Measurements from ENCODE around the gene GNG7.

The GNG7 gene

DNA sequence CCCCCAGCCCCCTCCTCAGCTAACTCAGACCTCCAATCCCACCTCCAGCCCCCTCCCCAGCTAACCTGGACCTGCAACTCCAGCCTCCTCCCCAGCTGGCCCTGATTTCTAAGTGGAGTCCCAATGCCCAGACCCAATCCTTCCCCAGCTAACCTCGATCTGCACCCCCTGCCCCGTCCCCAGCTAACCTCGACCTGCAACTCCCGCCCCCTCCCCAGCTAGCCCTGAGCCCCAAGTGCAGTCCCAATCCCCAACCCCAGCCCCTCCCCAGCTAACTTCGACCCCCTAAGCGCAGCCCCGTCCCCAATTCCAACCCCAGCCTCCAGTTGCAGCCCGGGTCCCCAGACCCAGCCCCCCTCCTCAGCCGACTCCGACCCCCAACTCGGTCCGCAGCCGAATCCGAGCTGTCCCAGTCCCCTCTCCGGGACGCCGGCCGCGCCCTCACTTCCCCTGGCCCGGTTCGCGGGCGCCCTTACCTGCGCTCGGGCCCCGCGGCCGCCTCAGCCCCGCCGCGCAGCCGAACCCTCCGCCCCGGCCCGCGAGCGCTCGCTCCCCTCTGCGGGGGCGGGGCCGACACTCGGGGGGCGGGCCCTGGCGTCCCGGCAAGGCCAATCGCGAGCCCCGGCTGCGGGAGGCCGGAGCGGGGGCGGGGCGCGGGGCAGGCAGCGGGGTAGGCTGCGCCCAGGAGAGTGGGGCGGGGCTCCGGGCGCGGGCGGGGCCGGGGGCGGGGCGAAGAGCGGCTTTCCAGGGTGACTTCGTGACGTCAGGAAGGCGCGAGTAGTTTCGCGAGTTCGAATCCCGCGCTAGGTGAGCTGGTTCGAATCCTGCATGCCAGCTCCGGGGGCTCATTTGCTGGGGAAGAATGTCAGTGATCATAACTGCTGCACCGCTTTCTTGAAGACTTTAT, at the start of gene GNG7:
TSS of gene GNG7 (minus strand) at position 525 of the 907 bp plus-strand sequence. CDS start 182,006 bp downstream, outside the sequence.
- peak; percentile 85 for DNase-seq (ENCODE audit: low read depth)

DNA sequence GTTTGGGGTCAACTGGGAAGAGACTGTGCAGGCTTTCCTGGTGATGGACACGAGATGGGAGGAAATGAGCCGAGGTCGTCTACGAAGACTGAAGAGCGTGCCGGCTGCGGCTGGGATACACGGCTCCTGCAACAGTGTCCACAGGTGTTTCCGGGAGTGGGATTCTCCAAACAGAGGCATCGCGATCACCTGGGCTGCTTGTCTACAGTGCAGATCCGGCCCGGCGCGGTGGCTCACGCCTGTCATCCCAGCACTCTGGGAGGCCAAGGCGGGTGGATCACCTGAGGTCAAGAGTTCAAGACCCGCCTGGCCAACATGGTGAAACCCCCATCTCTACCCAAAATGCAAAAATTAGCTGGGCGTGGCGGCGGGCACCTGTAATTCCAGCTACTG, 48.9 kb upstream of the GNG7 start:
- no peak for DNase-seq (ENCODE audit: low read depth)

DNA sequence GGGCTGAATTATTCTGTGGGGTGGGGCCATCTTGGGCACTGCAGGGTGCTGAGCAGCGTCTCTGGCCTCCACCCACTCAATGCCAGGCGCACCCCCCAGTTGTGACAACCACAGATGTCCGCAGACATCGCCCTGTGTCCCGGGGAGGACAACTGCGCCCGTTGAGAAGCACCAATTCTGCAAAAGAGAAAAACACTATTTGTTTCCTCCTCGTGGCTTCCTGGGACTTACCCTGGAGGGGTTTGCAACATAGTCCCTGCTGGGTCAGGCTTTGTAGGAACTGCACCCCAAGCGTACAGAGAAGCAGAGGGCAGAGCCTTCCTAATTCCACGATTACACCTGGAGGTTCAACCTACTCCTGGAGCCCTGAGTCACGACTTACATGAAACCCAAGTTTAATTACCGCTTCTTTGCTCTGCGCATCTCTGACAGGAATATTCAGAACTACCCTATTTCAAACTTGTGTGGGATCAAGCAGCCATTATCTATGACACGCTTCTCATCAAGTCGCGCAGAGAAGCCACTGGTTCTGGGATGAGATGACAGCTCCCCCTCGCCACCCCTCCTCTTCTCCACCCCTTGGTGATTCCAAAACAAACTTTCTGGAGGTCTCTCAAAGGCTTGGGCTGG, 48.4 kb upstream of the GNG7 start:
- DNase-seq (ENCODE audit: low read depth), result no peak

DNA sequence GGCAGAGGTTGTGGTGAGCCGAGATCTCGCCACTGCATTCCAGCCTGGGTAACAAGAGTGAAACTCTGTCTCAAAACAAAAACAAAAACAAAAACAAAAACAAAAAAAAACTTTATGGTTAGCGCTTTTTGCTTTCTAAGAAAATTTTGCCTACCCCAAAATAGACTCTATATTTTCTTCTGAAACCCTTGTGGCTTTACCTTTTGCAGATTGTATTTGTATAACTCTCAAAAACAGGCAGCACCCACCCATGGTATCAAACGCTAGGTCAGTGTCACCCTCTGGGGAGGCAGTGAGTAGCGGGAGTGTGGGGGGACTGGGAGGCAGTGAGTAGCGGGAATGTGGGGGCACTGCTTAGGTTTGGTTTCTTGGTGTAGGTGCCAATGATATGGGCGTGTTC, 44.9 kb upstream of the GNG7 start:
- no peak for DNase-seq (ENCODE audit: low read depth)

DNA sequence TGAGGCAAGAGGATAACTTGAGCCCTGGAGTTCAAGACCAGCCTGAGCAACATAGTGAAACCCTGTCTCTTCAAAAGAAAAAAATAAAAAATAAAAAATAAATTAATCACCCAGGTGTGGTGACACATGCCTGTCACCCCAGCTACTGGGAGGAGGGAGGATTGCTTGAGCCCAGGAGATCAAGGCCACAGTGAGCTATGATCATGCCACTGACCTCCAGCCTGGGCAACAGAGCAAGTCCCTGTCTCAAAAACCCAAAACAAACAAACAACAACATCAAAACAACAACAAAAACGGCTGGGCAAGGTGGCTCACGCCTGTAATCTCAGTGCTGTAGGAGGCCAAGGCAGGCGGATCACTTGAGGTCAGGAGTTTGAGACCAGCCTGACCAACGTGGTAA, 41.6 kb upstream of the GNG7 start:
- DNase-seq (ENCODE audit: low read depth), result no peak

DNA sequence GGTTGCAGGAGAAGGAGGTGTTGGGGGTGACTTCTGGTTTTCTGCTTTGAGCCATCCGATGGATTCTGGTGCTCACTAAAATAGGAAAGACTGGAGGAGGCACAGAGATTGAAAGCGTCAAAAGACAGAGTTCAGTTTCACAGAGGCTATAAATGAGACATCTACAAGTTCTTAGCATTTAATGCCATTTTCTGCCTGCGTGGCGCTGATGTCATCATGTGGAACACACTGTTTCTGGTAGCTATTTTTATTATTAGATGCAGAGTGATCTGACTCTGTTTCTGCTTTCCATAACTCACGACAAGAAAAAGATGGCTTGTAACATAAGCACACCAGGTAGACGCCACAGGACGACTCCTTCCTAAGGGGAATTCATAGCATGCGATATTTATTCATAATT, 40.6 kb upstream of the GNG7 start:
- DNase-seq (ENCODE audit: low read depth), result no peak

DNA sequence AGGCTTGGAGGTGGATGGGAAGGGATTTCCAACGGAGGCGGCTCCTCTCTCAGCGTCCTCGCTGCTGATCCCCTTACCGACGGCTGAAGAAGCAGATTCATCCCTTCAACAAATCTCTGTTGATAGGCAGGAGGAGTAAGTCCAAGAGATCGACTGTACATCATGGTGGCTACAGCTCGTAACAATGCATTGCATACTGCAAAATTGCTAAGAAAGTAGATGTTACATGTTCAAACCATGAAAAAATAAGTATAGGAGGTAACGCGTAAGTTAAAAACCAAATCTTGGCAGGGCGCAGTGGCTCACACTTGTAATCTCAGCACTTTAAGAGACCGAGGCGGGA, 37.8 kb upstream of the GNG7 start:
- no peak for DNase-seq (ENCODE audit: low read depth)

DNA sequence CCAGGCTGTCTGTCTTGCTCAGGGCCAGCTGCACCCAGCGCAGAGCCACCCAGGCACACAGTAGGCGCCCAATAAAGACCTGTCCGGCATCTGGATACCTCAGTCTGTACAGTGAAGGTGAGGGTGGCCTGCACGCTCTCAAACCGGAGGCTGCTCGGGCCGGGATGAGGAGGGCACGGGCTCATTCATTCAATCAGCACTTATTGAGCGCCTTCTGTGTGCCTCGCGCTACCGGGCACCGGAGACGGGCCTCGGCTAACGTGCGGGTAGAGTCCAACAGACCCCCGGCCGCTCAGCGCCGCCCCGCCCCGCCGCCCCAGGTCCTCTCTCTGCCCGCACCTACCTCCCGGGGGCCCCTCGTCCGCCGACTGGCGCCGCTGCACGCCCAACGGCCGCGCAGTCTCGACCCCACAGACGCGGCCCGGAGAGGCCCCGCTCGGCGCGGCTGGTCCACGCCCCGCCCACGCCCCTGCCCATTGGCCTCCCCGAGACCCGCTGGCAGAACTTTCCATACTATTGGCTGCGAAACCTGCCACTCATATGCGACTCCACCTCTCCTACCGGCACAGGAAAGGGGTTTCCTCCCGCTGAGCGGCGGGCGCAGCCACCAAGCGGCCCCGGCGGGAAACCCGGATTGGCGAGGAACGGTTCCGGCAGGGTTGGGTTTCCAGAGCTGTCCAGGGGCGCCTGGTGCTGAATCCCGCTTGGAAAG, 37.3 kb upstream of the GNG7 start, which contains the start of gene SLC39A3:
TSS of gene SLC39A3 (minus strand) at position 416 of the 712 bp plus-strand sequence. CDS start 2,760 bp downstream, outside the sequence.
- peak; percentile 98 for DNase-seq (ENCODE audit: low read depth)

DNA sequence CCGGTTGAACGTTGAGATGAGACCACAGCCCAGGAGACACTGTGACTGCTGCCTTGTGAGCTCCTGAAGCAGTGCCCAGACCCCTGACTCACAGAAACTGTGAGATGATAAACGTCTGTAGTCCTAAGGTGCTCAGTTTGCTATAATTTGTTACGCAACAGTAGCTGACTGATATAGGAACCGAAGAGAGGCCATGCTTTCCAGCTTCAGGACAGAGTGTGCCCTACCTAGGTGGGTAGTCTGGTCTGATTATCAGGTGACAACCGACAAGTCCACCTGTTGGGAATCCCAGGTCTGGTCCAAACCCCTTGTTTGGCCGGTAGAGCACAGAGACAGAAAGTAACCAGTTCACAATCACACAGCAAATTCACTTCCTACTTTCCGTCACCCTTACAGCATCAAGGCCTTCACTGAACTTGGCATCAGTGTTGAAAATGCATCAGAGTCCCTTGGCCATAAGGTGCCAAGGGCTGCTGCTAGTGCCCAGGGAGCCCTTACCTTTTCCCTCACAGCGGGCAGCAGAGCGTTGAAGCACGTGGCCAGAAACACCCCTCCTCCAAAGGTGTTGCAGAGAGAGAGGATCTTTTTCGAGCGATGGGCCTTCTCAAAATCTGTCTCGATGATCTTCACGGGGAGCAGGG, 34.2 kb upstream of the GNG7 start:
- DNase-seq (ENCODE audit: low read depth), result no peak

DNA sequence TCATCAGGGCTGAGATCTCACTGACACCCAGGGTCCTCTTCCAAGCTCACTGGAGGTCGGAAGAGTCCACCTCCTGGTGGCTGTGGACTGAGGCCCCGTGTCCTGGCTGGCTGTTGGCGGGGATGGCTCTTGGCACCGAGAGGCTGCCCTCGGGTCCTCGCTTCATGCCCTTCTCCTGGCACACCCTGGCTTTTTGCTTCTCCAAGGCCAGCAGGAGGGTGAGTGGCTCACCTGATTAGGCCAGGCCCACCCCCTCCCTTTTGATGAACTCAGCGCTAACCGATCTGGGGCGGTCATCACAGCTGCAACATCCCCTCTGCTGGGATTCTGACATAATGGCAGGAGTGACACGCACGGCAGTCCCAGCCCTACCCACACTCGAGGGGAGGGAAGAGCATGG, 32.9 kb upstream of the GNG7 start:
- DNase-seq (ENCODE audit: low read depth), result no peak

DNA sequence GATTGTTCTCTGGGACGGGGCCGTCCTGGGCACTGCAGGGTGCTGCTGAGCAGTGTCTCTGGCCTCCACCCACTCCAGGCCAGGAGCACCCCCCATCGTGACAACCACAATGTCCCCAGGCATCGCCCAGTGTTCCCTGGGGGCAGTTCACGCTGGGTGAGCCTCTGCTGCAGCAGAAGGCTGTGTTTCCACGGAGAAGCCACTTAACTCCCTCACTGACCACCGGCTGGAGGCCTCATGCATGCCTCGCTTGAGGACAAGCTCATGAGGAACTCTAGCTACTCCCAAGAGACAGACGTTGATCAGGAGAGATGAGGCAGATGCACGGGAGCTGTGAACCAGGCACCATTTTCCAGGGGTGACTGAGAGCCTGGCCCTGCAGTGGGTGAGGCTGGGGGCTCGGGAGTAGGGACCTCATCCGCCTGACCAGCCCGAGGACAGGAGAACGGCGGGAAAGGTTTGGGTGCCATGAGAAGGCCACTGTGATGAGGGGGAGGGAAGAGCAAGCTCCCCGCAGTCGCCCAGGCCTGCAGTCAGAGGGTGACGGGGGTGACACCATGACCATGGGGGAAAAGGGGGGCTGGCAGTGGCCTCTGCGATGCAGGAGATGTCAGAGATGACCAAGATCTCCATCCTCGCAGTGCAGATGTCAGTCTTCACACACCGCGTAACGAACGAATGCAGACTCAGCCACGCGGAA, 32.2 kb upstream of the GNG7 start:
- DNase-seq (ENCODE audit: low read depth), result no peak

DNA sequence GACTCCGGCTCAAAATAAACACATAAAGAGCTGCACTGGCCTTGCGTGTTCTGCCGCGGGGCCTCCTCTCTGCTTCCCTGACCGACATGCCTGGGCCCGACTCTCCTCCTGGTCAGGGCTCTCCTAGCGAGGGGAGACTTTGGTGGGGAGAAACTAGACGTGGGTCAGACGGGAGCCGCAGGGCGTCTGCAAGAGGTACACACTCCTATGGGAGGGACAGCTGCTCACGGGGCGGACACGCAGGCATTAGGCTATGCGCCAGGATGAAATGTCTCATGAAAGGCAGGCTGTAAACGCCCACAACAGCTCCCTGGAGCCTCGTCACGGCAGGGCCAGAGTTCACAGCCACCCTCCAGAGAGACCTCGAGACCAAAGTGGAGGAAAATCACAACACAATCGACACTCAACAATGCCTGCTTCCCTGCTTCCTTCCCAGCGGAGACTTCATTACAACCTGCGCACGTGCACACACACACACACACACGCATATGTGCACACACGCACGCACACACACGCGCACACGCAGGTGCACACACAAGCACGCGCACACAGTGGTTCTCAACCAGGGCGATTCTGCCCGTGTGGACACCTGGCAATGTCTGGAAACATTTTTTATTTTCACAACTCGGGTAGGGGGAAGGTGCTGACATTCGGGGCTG, 31.6 kb upstream of the GNG7 start:
- DNase-seq (ENCODE audit: low read depth), result no peak

DNA sequence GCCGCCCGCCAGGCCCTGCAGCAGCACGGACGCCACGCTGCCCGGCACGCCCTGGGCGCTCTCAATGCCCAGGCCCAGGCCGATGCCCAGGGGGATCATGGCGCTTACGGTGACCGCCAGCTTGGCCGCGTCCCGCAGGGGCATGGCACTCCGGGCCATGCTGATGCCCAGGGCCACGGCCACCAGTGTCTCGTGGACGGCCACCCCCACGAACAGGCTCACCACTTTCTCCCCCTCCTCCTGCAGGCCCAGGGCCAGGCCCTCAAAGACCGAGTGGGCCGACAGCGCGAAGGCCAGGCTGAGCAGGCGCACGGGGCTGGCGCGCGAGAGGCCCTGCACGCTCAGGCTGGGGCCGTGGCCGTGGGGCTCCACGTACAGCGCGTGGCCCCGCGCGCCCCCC, 30.4 kb upstream of the GNG7 start:
- DNase-seq (ENCODE audit: low read depth), result no peak

DNA sequence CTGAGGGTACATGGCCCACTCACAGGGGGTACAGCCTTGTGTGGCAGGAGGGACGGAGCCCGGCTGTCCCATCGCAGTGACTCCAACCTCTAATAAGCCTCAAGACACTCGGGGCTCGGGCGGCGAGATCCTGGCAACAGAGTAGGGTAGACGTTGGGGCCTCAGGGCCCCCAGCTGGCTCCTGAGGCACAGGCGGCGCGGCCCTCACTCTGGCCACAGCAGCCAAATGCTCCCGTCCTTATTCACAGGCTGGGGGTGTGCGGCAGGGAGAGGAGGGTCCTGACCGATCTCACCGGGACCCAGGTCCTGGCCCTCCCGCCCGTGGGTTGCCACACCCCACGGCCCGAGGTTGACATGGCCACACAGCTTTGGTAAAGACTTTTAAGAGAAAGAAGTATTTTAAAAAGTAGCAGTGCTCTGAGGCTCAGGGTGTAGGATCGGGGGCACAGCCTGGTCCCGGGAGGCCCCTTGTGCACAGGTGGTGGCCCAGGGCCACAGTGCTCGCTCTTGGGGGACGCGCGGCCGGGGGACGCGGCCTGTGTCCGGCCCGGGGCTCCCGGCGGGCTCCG, 29.7 kb upstream of the GNG7 start:
- no peak for DNase-seq (ENCODE audit: low read depth)

DNA sequence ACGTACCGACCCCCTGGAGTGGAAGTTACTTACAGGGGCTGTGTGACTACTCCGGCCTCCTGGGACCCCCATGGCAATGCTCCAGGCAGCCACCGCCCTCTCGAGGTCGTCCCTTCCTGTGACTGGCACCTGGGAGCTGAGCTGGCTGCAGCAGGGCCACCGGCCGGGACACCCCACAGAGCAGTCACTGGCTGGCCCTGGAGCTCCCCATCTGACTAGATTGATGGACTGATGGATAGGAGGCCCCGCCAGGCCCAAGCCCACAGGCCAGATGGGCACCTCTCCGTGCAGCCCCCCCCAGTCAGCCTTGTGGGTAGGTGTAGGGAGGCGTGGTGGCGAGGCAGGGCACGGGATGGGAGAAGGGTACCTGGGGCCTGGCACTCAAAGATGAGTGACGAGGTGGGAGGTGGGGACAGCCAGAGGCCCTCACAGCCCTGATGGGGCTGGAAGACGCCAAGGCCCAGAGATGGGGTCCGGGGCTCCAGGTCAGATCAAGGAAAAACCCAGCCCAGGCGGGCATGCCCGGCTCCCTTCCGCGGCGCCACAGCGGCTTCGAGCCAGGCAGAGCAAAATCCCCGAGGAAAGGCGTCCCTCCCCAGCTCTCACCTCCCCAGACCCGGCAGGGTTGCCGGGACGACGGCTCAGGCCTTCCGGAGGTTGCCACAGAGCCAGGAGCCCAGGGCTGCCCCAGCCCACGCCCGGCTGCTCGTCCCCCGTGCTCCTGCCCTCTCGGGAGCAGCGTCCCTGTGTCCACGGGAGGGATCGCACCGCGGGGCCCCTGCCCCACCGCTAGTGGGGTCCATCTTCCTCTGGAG, 28.9 kb upstream of the GNG7 start:
- DNase-seq (ENCODE audit: low read depth), result no peak

DNA sequence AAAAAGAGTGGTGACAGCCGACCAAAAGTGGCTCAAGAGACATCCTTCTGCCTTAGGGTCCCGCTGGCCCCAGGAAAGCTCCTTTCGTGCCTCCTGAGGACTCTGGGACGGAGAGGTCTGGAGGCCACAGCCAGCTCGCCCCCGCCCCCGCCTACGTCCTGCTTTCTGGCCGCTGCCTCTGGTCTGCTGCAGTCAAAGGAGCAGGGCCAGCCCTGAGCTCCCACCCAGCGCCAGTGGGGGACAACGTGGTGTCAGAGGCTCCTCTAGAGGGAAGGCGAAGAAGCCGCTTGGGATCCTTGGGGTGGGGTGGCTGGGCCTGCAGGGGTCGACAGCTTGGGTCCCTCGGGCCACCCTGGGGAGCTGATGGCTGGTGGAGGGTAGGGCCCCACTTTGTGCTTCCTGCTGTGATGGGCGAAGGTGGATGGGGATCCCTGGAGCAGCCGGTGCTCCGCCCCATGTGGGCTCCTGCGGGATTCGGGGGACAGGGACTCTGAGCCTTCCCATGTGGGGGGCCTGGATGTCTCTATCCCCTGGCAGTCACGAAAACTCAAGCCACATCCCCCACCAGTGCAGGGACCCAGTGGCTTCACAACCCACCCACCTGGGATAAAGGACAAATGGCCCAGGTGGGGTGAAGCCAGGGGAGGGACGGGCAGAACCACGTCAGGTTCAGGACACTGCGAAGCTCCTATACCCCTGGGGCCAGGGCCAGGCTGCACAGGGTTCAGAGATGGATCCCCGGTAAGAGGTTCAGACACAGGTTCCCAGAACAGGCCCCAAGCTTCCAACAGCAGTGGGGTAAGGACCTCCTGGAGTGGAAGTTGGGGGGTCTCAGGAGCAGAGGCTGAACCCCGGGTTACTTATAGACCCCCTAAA, 27.7 kb upstream of the GNG7 start:
- DNase-seq (ENCODE audit: low read depth), result no peak

DNA sequence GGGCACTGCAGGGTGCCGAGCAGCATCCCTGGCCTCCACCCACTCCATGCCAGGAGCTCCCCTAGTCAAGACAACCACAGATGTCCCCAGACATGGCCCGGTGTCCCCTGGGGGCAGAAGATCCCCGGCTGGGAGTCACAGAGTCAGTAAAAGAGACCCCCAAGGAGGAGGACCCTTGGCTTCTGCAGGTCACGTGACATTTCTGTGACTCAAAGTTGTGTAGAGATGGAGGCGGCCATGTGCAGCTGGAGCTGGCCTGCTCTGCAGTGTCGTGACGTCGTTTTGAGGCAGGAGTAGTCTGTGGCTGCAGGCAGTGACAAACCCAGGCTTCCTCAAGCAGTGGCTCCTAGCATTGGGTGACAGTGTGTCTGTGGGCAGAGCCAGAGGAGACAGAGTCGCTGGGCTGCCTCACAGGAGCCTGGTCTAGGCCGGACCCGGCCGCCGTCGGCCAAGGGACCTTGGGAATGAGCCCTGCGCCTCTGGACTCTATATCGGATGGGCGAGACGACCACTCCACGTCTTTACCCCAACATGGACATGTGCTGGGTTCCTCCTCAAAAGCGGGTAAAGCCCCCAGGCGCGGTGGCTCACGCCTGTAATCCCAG, 26.4 kb upstream of the GNG7 start:
- no peak for DNase-seq (ENCODE audit: low read depth)

DNA sequence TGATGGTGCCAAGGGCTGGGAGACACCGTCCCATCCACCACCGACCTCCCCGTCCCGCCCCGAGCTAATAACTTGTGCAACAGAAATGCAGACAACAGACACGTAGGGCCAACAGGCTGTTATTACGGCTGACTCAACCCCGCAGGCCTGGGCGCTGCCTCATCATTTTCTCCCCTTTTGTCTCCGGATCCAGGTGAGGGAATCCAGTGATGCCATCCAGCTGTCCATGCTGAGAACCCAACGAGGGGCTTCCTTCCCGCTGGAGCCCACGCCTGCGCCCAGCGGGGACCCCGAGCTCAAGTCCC, 25.1 kb upstream of the GNG7 start:
- DNase-seq (ENCODE audit: low read depth), result no peak
